HG03521 (cell line): ENCODE measurements around the gene MYO3A.

Experiments used
- ATAC-seq: cut with Tn5 transposase; IDR thresholded peaks from one replicate; pipeline ENCODE4 v1.9.1; 2021; ENCODE audit warnings: mild to moderate bottlenecking, moderate library complexity; ENCODE audit not compliant: unreplicated experiment

The MYO3A gene

DNA sequence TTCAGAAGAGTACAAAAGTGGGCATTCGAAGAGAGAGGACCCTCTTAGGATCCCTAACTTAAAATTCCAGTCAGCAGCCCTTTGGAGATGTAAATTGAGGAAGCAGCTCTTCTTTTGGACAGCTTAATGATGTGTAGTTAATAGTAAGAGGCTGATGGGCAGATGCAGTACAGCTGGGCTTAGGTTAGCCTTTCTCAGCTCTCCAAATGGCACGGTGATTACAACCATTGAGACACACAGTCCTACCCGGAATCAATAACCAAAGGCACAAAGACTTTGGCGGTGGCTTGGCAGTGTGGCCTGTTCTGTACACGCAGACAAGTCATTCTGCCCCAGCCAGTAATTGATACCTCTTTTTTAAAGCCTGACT is 309.3 kb downstream of the MYO3A start:
- no peak for ATAC-seq

- no peak for ATAC-seq
Observed at GRCh38 chr10:26249681-26250080, 315.7 kb downstream of the MYO3A start.

GRCh38 chr10:26251925-26252324 is 317.9 kb downstream of the MYO3A start:
- ATAC-seq = no peak

DNA sequence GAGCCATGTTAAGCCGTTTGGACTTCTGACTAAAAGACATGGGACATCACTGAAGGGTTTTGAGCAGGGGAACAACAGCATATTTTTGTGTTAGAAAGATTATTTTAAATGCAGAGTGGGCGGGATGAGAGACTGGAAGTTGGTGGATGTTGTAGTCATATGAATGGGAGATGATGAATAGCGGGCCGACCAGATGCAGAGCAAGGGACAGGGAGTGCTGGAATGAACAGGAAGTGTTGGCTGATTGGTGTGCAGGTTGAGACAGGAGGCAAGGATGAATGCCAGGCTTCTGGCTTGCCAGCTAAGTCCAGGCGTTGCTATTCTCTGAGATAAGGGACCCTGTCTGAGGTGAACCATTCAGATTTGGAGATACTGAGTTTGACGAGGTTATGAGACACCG is 320.6 kb downstream of the MYO3A start:
- no peak for ATAC-seq

DNA sequence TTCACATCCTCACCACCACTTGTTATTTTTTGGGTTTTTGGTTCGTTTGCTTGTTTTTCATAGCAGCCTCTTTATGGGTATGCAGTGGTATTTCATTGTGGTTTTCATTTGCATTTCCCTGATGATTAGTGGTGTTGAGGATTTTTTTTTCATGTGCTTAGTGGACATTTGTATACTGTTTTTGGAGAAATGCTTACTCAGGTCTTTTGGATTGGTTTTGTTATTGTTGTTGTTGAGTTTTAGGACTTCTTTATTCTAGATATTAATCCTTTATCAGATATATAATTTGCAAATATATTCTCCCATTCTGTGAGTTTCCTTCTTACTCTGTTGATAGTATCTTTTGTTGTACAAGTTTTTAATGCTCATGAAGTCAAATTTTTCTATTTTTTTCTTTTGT is 325.3 kb downstream of the MYO3A start:
- ATAC-seq = no peak
